GM21515 (cell line): ENCODE results near the gene ROR2.
A peak's percentile ranks its signal among the peaks of the same experiment; 100 is the strongest.

ENCODE experiments used
- ATAC-seq: cut with Tn5 transposase; IDR thresholded peaks from one replicate; pipeline ENCODE4 v1.9.1; 2021; ENCODE audit not compliant: unreplicated experiment

The ROR2 gene

DNA sequence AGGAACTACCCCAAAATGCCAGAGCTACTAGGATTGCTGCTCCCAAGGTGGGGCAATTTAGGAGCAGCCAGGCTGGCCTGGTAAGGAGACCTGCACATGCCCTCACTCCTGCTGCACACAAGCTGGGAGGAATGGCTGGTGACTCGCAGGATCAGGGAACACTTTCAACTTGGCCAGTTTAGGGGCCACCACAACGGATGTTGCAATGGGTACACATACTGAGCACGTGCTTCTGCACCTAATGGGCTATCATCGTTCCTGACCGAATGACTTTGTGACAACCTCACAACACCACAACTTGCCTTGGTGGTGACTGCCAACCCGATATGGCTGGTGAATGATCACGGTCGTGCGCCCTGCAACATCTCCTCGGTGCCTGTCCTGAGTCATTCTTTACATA lies 172.0 kb downstream of the ROR2 start:
- no peak for ATAC-seq

DNA sequence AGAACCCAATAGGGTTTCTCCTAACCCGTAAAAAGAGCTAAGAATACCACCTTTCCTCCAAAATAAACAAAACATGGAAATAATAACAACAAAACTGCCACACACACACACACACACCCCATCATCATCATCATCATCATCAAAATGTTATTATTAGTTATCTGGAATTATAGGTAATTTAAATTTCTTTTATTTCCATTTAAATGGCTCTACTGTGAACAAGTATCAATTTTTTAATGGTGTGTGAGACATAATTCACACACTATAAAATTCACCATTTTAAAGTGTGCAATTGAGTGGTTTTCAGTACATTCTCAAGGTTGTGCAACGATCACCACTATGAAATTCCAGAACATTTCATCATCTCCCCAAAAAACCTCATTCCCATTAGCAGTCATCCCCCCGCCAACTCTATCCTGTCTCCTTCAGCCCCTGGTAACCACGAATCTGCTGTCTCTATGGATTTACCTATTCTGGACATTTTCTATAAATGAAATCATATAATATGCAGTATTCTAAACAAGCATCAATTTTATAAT lies 172.7 kb downstream of the ROR2 start:
- no peak for ATAC-seq

DNA sequence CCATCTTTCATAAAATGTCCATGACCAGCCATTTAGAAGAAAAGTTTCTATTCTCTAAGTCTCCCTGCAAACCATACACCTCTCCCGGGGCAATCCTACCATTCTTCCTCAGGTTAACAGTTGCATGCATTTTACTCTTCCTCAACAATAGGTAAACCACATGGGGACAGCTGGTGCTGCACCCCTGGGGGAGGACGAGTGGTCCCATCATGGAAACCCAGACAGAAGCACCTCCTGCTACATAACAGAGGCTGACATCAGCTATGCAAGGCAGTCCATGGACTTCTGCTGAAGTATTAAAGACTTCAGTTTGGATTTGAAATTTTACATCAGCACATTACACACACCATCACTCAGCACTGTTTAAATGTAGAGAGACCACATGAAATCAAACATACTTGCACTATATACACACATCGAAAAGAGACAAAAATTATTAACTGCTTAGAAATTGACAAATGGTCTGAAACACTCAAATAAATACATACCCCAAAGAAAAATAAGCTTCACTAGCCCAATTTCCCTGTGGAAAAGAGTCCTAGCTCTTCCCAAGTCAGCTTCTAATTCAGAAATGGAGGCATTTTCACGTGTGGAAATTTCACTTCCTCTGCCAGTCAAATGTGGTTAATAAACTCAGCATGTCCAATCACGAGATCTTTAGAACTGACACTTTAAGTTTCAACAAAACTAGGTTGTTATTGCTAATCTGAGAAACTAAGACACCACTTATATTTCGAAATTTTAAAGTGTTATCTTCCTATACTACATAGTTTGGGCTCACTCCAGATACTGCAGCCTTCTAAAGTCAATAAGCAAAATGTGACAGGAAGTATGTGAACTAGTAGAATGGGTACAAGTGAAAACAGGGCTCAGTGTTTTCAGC lies 173.4 kb downstream of the ROR2 start:
- ATAC-seq: no peak

DNA sequence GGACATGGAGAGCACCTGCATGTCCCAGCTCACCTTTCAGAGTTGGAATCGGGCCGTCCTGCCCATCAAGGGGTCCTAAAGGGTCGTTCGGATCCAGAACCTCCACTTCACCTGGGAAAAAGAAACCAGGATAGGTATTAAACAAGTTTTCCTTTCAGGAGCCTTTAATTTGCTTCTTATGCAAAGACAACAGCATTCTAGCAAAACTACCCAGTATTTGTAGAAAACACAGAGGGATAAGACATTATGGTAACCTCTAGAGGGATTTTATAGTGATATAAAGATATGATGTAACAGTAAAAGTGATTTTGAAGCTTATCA lies 174.4 kb downstream of the ROR2 start:
- ATAC-seq: no peak

DNA sequence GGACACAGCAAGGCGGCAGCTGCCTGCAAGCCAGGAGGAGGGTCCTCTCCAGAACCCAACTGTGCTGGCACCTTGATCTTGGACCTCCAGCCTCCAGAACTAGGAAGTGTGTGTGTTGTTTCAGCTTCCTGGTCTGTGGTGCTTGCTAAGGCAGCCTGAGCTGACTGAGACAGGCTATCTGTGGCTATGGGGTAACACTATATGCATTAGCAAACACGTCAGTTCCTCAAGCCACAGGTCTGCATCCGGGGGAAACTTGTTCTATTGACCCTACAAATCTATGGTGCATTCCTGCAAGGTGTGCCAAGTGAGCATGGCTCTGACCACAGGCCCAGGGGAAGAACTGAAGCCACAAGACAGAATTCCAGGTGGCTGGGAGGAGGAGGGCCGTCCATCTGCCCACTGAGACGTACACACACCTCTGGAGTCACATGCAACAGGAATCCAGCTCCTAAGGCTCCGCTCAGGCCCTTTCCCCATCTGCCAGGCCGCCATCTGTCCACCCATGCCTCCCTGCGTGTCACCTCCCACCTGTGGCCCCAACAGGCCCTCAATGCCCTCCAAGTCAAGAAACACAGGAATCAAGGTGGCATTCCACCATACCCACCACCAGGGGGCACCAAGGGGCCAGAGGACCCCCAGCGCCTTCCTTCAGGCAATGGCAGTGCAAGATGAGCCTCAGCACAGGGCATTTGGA lies 174.9 kb downstream of the ROR2 start:
- ATAC-seq: peak; percentile 67

DNA sequence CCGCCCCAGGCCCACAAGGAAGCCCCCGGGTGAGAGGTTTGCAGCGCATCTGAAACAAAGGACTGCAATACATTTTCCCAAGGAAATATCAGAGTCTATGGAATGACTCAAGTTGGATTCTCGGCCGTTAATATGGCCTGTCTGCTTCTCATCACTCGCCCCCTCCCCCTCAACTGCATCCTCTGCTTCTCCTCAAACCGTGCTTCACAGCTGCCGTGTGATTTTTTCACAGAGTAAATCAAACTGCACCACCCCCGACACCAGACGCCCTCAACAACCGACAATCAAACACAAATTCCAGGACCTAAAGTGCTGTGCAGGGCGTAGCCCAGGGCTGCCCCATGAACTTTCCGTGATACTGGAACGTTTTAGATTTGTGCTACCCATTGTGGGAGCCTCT lies 176.9 kb downstream of the ROR2 start:
- no peak for ATAC-seq

DNA sequence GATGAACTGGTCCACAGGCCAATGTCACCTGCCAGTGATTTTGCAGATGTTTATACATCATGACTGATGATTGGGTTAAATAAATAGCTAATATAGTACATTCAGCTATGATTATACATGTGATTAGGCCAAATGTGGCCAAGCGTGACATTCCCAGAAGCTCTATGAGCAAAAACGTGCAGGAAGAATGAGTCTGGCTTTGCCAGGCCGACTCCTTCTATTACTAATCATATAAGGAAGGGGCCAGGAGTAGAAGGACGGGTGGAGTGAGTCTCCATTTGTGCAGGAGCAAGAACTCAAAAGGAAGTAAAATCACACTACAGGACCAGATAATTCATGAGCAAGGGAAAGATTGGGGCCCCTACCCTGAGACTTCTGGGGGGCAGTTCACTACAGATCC lies 178.2 kb downstream of the ROR2 start:
- no peak for ATAC-seq

DNA sequence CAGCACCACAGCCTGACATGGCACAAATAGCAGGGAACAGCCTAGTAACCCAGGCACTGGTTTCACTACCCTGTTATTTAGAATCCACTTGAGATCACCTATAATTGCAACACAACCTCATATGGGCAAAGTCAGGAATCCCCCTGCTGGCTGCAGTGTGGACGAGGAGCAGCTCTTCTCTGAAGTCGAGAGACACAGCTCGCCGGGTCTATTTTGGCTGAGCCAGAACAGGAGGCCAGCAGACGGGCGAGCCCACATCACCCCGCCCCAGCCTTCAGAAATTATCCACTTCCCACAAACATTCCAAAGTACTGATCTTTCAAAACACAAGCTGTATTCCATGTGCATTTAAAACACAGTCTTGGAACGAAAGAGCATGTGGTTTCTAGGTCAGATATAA lies 179.0 kb downstream of the ROR2 start:
- no peak for ATAC-seq

DNA sequence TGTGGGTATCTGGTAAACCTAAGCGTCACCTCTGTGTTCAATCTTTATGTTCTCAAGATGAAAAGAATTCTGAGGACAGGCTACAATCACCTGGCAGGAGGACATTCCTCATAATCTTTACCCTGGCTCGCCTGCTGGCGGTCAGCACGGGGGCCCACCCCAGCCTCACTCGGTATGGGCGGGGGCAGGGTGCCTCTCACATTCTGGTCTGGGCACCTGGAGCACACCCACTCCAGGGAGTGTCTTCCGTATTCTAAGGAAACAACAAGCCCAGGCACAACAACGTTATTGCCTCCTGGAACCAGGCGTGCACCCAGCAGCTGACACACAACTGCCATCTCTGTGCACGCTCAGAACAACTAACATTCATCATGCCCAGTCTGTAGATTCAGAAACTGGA lies 179.8 kb downstream of the ROR2 start:
- ATAC-seq: no peak

DNA sequence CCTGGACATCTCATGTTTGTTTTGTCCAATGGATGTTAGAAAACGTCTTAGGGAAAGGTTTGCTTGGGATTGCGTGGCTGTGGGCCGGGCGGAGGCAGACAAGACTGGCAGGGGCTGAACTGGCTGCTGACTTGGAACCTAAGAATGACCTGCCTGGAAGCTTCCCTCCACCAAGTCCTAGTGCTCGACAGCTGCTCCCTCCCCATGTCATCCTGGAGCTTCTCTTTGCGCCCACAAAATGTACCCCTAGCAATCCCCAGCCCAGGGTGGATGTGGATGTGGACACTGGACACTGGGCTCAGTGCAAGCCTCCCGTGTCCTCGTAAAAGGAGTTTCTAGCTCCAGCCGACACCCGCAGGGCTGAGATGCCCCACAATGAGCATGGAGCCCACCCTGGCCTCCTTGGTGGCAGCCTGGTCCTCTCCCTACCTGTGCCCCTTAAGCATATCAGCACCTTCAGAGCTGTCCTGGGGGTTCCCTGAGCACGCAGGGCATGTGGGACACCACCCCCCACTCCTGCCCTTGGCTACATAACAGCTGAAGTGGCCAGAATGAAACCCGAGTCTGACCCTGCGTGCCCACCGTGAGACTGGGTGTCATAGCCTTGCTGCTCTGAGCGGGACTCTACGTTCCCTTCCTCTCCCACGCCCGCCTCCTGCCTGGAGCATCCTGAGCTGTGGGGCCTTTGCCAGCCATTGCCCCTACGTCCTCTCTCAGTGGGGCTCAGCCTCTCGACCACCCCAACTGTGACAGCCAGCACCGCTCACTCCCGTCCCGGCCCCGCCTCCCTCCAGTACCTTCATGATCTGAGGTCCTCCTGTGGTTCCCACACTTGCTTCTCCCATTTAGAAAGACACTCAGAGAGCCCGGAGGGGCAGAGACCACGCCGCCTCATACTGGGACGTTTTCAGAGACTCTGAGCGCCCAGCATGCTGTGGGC lies 180.8 kb downstream of the ROR2 start:
- no peak for ATAC-seq

DNA sequence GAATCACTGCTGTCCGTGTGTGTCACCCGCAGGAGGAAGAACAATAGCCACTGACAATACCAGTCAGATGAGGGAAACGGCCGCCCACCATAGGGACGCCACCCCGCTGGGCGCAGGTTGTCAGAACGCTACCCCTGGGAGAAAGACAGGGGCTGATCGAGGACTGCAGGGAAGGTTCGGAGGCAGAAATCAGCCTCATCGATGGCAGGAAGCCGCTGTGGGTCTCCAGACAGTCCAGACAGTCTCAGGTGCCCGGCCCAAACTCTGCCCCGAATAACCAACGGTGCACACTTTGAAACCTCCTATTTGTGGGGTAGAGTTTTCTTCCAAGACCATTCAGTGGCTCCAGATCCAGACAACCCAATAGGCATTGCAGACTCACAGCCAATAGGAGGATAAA lies 181.5 kb downstream of the ROR2 start:
- ATAC-seq: no peak

DNA sequence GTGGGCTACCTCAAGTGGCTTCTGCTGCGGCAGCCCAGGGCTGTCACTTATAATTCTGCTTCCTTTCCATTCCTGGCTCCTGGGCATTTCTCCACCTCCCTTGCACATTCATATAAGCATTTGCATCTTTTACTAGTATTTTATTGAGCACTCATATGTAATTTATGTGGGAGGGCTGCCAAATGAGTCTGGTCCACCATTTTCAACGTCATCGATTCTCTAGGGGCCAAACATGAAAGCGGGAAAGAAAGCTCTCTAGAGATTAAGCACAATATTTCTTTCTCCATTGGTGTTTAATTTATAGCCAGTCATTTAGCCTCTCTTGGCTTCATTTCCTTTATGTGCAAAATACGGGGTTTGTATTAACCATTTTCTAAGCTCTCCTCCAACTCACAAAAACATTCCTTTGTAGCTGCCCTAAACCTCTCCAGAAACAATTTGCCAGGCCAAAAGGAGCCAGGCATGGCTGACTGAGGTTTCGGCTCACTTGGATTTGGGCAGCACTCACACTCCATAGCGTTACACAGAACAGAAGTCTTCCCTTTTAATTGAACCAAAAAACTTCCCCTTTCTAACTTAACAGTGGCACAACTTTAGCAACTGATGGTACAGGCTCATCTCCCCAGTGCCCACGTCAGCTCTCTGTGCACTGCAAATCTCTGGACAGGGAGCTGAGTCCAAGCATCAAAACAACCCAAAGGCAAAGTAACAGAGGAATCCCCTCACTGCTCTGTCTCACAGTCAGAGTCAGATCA lies 183.5 kb downstream of the ROR2 start:
- ATAC-seq: no peak

DNA sequence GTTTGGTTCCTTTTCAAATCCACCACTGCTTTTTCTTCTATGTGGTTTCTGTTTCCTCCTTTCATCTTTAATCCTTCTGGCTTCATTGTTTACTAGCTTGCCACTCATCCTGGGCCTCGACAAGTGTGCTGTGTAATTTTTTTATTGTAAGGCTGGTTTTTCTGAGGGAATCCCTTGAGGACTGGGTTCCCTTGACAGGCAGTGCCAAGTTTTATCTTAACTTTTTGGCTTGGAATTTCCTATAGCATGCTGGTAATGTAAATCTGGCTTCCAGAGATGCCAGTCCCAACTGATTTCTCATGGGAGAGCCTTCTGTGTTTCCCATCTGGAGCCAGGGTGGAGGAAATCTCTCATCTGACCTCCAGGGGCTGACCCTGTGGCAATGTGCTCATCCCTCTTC lies 184.7 kb downstream of the ROR2 start:
- ATAC-seq: no peak

DNA sequence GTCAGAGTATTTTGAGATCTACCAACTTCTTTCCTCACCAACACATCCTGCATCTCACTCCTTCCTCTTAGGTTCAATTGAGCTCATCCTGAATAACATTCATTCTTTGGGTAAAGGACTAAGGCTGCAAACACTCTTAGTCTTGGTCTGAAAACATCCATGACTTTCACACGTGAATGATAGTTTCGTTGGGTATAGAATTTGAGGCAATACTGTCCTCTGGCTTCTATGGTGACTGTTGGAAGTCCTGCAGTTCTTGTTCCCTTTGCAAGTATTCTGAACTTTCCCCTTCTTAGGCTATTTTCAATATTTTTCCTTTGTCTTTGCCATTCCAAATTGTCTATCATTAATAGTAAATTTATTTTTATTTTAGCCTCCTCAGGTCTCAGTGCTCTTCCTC lies 185.4 kb downstream of the ROR2 start:
- no peak for ATAC-seq

DNA sequence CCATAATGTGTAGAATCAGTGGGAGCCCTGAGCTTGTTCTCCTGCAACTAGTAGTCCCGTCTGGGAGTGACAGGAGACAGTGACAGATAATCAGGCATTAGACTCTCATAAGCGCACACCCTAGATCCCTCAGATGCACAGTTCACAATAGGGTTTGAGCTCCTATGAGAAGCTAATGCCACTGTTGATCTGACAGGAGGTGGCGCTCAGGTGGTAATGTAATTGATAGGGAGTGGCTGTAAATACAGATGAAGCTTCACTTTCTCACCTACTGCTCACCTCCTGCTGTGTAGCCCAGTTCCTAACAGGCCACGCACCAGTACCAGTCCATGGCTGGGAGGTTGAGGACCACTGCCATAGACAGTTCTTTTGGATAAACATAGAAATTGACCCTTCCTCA lies 188.7 kb downstream of the ROR2 start:
- ATAC-seq: no peak

DNA sequence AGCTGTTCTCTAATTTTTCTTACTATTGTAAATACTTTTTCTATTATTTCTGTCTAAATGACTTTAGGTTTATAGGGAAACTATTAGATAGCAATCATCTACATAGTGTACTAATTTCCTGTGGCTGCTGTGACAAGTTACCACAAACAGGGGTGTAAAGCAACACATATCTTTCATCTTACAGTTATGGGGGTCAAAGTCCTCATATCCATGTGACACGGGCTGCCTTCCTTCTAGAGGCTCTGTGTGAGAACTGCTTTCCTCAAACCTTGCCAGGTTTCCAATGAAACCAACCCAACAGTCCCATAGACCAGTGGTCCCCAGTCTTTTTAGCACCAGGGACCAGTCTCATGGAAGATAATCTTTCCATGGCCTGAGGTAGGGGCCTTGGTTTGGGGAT lies 189.1 kb downstream of the ROR2 start:
- ATAC-seq: no peak

DNA sequence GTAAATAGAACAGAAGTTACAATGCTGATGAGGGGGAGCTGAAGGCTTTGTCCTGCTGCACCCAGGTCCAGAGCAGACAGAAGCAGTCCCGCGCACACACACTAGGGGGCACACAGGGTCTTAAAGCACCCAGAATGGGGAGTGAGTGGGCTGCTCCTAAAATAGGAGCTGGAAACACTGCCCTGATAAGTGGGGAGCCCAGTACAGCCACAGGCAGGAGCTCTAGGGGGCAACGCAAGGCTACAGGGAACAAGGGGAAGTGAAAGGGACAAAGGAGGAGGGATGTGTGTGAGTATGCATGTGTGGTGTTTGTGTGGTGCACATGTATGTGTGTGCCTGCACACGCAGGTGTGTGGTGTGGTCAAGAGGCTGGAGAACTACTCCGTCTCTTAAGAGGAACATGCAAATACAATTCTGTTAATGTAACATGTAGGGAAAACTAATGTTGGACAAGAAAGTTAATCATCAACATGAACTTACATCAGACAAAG lies 191.5 kb downstream of the ROR2 start:
- peak; percentile 64 for ATAC-seq

DNA sequence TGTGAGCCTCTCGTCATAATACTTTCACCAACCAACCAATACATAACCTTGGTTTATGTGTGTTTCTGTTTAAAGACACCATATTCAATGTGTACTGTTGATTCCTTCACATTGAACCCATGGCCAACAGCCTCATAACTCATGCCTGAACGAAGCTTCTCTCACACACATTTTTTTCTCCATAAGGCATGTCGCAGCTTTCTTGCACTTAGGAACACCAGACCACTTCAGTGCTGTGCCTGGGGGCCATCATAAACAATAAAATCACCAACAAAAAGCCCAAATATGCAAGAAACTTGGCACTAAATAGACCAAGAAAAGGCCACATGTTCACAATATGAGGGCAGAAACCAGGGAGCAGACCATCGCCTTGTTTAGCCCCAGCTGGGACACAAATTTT lies 192.2 kb downstream of the ROR2 start:
- no peak for ATAC-seq

DNA sequence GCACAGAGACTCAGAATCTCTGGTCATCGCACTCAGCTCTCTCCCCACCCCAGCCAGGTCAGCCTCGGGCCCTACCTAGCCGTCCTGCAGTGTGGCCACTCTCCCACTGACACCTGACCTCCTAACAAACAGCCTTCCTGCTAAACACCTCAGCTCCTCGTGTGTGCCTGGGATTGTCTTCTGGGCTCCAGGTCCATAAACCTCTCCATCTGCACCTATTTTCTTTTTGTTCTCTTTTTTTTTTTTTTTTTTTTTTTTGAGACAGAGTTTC lies 193.6 kb downstream of the ROR2 start:
- no peak for ATAC-seq

DNA sequence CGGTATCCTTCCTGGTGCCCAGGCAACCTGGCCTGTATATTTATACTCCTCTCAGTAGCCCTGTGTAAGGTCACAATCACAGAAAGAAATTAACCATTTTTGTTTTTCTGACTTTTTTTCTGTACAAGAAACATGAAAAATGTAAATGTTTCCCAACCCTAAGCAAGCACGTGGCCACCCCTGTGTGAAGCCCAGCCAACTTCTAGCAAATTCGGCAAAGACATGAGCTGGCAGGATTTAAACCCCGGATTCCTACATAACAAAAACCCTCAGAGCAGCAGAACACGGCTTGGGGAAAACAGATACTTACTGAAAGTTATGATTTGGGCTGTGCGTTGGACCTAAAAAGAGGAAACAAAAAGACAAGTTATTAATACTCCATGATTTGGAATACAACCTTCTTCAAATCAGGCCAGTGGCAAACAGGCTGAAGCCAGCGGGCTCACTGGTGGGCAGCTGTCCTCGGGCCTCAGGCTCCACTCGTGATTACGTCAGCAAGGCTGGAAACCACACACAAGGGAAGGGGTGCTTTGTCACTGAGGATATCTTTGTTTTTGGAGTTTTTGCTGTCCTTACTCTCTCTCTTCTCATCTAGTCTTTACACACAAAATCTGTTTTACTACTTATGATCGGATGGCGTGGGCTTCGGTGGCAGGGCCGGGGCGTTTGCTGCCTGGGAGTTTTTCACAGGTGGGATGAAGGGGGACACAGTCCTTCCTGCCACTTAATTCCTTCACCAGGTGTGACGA lies 194.1 kb downstream of the ROR2 start:
- ATAC-seq: no peak
